A673 (cell line): ENCODE results near the gene VIPR1.

ENCODE experiments used
- EZH2 ChIP-seq: fragments of 200-600 bp; sonication (generic); IDR thresholded peaks from 2 replicates; pipeline ENCODE4 v1.6.1; 2017; ENCODE audit warnings: borderline replicate concordance, low read depth, mild to moderate bottlenecking, mixed read lengths, antibody characterized with exemption, low read length; ENCODE audit not compliant: poor library complexity, severe bottlenecking
- TF ChIP-seq, protein P1 (sequence below): fragments of 300-800, 200-600 bp; sonication (generic); conservative IDR thresholded peaks from 2 replicates; pipeline ENCODE4 v1.5.1; 2017; ENCODE audit warnings: low read depth, mild to moderate bottlenecking, antibody characterized with exemption, low read length, moderate library complexity, mixed read lengths

DNA sequence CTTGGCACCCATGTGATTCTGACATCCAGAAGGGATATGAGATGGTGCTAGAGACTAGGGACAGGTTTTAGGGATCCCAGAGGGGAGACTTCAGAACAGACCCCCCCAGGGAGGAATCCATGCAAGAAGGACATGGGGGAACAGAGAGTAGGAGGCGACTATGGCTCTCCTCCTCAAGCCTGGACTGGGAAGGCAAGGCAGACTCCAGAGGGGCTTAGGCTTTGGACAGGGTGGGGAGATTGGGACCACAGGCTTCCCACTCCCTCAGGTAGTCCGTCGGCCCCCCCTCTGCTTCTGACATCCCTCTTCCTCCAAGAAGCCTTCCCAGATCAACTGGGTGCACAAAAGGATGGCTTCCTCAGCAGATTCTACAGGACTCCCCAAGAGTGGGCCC is 3.0 kb upstream of the VIPR1 start:
- TF ChIP-seq EZH2 = no peak
- TF ChIP-seq, protein P1, sequence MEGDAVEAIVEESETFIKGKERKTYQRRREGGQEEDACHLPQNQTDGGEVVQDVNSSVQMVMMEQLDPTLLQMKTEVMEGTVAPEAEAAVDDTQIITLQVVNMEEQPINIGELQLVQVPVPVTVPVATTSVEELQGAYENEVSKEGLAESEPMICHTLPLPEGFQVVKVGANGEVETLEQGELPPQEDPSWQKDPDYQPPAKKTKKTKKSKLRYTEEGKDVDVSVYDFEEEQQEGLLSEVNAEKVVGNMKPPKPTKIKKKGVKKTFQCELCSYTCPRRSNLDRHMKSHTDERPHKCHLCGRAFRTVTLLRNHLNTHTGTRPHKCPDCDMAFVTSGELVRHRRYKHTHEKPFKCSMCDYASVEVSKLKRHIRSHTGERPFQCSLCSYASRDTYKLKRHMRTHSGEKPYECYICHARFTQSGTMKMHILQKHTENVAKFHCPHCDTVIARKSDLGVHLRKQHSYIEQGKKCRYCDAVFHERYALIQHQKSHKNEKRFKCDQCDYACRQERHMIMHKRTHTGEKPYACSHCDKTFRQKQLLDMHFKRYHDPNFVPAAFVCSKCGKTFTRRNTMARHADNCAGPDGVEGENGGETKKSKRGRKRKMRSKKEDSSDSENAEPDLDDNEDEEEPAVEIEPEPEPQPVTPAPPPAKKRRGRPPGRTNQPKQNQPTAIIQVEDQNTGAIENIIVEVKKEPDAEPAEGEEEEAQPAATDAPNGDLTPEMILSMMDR = no peak
